HG03066 (cell line): ENCODE results near the gene KCNK18.
"Not testable (repeated sequence)": the region's sequence is repeated elsewhere in the genome, so short reads cannot be mapped to it uniquely, and the experiment has no call there.

ENCODE experiments used
- ATAC-seq: cut with Tn5 transposase; IDR thresholded peaks from one replicate; pipeline ENCODE4 v1.9.1; 2021; ENCODE audit warnings: low read depth; ENCODE audit not compliant: unreplicated experiment

The KCNK18 gene

DNA sequence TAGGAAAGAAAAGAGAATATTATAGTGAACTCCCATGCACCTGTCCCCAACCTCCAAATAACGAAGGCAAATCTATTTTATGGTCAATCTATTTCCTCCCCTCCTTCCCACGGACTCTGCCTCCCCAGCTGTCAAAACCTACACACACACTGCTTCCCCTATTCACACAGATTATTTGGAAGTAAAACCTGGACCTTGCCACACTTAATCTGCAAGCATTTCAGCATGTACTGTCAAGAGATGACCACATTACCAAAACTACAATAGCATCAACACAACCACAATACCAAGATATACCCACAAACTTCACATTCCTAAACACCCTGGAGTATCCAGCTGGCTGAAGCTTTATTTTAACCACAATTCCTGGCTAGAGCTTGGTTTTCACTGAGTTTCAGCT is 27.8 kb upstream of the KCNK18 start:
- no peak for ATAC-seq

DNA sequence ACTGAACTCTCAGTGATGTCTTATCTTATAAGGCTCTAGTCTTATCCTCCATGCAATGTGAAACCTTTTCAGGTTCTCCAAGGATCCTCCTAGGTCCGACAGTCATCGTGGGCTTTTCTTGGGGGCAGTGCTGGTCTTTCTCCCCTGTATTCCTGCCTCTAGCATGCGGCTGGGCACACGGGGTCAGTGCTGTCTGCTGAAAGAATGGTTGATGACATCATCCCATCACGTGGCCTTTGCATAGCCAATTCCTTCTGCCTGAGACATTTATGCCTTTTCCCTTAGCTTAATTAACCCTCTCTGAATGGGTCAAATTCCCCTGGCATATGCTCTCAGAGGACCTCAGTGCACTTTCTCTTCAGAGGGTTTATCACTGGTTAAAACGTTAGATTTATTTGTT is 27.0 kb upstream of the KCNK18 start:
- ATAC-seq: no peak

DNA sequence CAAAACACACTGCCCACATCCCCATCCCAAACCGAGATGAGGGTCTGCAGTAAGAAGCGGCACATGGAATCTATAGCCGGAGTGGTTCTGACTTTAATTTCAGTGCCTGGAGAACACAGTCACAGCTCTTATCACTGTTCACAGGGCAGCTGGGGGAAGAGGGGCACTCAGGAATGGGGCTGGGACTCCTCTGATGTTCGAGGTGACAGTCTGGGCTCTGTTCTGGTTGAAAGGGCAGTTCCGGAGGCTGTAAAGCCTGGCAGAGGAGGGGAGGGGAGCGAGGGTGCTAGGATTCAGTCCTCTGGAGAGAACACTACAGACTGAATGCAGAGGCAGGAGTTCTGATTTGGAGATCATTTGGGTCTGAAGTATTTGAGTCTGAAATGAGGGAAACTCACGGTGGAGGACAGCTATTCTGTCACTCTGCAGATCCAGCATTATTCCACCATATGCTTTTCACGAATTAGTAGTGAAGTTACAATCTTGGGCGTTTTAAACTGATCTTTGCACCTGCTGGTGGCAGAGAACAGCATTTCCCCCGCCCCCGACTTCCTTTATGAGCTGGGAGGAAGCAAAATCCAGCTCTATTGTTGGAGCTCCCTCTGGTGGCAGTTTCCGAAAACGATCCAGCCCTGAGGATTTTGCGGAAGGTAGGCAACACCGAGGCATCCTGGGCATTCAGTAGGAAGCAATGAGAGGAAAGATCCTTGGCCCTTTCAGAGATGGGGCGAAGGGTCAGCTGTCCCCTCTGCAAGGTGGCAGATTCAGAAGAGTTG is 22.7 kb upstream of the KCNK18 start:
- ATAC-seq: peak; percentile 84

DNA sequence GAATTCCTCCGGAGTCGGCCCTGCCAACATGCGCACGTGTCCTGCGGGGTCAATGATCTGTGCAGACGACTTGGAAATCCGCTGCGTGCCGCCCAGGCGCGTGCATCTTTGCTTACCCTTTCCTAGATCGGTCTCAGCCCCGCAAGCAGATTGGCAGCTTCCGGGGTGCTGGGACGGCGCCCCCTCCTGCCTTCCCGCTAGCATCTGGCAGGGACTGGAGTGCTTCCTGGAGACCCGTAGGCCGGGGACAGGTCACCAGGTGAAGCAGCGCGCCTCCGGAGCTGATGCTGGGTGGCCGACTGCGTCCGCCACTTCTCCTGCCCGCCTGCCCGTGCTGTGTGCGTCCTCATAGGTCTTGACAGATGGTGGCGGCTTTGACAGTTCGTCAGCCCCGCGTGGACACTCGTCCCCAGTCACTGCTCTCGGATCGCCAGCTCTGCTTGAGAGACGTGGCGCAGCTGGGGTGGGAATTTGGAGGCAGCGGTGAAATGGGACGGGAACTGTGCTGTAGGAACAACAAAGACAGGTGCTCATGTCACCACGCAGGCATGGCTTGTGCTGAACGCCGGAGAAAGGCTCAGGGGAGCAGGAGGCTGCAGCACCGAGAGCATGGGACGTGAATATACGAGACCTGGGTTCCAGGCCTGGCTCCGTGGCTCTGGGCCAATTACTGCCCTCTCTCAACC is 21.9 kb upstream of the KCNK18 start:
- peak; percentile 39 for ATAC-seq

DNA sequence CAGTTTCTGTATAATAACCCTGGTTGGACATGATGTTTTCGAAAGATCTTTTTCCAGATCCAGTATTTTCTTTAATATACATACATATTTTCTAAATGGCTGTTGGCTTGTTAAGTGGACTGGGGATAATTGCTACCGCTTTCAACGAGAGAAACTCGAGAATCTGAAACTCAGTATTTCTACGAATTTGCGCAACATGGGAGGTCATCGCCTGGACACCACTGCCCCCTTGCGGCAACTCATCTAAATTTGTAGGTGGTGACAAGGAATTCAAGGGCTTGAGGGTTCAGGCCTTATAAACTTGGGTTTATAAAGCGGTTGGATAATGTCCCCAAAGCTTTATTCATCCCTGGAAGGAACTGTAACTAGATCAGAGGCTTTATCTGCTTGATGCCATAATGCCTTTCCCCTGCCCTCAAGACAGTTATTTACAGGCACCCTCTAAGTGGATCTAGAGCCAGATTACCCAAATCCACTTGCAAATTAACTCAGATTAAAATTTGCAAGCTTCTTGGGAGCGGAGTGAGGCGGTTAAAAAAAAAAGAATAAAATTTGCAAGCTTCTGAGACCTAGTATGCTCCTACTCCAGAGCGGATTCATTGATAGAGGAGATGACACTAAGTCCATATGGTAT is 21.3 kb upstream of the KCNK18 start:
- peak; percentile 41 for ATAC-seq

DNA sequence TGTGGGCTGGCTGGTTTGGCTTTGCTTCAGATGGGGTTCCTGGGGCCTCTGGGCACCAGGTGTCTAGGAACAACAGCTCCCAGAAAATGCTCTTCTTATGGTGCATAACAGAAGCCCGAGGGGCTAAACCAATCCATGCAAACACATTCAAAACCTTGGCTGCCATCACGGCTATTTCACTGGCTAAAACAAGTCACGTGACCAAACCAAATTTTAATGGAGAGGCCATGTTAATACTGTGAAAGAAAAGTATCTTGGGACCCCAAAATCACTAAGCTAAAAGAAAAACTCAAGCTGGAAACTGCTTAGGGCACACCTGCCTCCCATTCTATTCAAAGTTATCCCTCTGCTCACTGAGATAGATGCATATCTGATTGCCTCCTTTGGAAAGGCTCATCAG is 19.1 kb upstream of the KCNK18 start:
- no peak for ATAC-seq

DNA sequence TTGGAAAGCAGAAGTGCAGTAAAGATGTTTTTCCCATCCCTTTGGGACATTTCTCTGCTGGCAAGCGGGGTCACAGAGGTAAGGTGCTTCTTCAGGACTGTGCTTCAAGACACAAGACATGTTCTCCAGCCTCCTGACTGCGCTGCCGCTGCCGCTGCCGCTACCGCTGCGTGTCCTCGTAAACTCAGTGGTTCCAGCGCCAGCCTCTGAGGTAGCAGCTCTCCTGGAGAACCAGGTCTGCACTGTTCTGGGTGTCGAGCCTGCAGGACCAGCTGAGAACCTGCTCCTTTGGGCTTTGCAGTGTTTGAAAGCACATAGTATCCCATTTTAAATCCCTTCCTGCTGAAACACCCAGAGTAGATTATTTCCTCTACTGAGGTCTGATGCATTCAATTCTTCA is 13.0 kb upstream of the KCNK18 start:
- ATAC-seq: no peak

DNA sequence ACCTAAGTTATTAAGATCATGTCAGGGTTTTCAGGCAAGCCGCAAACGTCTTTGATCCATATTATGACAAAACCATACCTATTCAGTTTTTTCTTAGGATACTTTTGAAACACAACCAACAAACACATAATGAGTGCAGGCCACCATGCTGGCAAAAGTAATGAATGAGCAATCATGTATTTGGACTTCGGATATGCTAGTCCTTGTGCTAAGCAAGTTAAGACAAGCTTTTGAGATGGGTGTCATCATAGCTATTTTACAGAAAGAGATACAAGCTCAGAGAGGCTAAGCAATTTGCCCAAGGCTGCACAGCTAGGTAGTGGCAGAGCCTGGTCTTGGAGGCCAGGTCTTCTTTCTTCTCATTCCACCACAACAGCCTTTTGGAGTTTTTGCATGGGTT is 12.5 kb upstream of the KCNK18 start:
- no peak for ATAC-seq

DNA sequence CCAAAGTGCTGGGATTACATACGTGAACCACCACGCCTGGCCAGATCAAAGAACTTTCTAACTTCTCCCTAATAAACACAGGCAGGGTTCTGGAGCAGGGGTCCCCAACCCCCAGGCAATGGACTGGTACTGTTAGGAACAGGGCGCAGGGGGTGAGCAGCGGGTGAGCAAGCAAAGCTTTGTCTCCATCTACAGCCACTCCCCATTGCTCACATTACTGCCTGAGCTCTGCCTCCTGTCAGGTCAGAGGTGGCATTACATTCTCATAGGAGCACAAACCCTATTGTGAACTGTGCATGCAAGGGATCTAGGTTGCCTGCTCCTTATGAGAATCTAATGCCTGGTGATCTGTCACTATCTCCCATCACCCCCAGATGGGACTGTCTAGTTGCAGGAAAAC is 11.5 kb upstream of the KCNK18 start:
- ATAC-seq: not testable (repeated sequence)

DNA sequence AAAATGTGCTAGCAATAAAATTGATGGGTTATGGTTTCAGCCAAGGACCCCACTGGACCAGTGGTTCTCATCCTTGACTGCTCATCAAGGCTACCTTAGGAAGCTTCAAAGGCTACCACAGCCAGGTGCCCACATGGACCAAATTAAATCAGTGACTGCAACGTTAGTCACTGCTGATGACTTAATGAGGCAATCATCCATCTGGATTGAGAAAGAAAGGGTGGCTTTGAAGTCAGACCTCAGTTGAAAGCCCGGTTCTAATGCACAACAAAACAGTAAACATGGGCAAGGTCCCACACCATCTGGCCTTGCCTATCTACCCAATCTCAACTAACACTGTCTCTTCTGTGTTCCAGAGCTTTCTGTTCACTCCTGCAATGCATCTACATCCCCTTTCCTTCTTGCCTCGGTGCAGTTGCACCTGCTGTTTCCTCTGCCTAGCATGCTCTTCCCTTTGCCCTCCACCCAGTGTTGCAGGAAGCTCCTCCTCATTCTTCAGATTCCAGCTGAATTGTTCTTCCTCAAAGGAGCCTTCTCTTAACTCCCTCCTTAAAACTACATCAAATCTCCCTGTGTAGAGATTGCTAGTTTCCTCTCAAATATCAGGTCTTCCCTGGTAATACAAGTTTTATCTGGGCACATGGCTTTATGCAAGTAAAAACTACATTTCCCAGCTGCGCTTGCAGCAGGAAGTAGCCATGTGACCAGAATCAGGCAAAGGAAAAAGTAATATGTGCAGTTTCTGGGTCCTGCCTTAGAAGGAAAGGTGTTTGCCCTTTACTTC is 10.3 kb upstream of the KCNK18 start:
- no peak for ATAC-seq

DNA sequence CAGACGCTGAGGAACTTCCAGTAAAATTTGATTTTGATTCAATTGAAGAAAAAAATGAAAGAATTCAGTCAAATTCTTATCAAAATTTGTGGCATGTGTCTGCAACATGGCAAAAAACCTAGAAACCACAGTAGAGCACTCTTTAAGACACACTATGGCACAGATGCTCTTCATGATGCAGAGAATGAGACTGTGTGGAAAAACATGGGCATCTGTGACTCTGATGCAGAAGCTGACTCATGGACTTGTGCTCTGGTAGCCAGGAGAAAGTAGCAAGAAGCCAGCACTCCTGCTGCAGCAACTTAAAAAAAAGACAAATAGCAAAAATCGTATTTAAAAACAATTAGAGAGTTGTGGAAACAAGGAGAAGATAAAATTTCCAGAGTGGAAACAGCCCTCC is 8.9 kb upstream of the KCNK18 start:
- no peak for ATAC-seq

DNA sequence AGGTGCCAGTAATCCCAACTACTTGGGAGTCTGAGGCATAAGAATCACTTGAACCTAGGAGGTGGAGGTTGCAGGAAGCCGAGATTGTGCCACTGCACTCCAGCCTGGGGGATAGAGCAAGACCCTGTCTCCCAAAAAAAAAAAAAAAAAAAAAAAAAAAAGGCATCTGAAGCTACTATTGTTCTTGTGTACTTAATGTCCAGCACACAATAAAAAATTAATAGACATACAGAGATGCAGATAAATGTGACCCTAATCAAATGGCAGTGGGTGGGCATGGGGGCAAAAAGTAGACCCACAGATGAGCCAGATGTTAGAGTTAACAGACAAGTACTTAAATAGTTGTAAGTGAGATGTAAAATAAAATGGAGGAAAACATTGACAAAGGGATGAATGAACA is 7.7 kb upstream of the KCNK18 start:
- no peak for ATAC-seq

DNA sequence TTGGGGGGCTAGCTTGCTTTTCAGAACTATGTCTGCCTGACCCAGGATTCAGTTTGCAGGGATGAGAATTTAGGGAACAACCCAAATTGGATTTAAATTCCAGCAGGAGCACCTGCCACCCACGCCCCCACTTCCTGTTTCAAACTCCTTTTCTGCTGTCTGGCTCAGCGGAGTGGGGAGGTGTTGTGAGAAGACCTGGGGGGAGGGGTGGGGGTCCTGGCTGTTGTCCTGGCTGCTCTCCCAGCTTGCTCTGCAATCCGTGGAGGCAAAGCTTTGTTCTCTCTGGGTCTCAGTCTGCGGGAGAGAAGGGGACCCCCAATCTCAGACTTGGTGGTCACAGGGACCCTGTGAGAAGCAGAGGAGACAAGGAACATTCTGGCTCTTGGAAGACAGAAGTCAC is 799 bp downstream of the KCNK18 start:
- no peak for ATAC-seq

DNA sequence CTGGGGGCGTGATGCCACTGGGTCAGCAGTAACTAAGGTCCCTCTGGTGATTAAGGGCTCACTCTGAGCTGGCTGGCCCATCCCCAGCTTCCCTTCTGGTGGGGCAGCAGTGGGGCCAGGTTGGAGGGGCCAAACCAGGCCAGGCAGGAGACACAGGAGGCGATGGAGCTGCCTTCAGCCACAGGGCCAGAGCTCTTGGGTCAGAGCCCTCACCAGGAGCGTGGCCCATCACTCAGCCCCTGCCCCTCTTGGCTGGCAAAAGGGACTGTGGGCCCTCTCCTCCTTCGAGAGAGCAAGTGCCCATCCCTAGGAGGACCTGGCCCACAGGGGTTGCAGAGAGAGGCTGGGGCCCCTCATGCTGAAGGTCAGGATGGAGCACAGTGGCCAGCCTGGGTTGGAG is 4.5 kb downstream of the KCNK18 start:
- no peak for ATAC-seq

DNA sequence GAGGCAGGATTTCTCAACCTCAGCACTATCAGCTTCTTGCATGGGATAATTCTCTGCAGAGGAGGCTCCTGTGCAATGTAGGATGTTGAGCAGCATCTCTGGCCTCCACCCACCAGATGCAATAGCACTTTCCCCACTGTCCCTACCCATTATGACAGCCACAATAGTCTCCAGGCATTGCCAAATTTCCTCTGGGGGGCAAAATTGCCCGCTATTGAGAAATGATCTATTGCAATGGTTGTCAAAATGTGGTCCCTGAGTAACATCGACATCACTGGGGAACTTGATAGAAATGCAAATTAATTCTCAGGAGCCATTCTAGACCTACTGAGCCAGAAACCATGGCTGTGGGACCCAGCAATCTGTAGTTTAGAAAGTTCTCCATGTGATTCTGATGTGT is 7.0 kb downstream of the KCNK18 start:
- ATAC-seq: no peak

DNA sequence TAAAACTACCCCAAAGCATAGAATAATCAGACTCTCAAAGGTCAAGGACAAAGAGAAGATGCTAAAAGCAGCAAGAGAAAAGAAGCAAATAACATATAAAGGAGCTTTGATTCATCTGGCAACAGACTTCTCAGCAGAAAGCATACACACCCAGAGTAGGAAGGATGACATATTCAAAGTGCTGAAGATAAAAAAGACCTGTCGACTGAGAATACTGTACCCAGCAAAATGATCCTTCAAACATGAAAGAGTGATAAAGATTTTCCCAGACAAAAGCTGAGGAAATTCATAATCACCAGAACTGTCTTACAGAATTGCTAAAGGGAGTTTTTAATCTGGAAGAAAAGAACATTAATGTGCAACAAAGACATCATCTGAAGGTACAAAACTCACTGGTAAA is 14.9 kb downstream of the KCNK18 start:
- no peak for ATAC-seq

DNA sequence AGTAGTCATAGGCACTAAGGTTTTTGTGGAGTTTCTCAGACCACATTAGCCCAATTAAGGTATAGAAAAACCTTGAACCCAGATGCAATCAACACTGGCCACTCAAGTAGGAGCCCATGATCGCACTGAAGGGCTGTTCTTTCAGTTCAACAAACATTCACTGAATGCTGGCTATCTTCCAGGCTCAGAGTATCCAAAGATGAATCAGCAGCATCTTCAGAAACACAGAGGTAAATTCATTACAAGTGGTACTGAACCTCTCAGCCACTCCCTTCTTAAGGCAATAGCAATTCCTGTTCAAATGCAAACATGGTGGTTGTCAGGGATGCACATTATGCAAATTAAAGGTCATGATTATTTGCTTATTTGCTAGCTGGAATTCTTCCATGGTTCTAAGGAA is 17.1 kb downstream of the KCNK18 start:
- no peak for ATAC-seq

DNA sequence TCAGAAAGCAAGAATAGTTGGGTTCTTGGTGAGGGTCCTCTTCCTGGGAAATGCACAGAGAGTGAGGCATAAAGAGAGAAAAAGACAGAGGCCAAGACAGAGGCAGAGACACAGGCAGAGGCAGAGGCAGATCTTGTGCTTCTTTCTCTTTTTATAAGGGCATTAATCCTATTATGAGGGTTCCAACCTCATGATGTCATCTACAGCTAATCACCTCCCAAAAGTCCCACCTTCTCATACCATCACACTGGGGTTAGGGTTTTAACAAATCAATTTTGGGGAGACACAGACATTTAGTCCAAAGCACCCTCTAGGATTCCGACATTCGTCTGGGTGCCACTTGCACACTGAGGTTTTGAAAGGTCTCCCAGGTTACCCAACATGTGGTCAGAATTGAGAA is 17.8 kb downstream of the KCNK18 start:
- no peak for ATAC-seq

DNA sequence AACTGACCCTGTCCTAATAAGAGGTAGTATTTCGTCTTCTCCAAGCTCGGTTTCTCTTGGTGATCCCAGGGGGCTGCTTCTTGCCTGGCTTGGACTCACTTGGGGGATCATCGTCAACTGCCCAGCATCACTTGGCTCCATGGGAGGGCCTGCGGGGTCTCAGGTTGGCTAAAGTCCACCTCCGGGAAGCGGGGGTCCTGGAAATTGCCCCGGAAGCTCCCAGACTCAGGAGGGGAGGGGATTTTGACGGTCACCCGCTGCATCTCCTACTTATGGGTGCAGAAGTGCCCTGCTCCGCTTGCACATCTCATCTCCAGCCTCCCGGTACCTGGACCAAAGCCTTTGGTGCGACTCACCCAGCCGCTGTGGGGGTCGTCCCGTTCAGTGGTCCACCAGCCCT is 18.7 kb downstream of the KCNK18 start:
- no peak for ATAC-seq

DNA sequence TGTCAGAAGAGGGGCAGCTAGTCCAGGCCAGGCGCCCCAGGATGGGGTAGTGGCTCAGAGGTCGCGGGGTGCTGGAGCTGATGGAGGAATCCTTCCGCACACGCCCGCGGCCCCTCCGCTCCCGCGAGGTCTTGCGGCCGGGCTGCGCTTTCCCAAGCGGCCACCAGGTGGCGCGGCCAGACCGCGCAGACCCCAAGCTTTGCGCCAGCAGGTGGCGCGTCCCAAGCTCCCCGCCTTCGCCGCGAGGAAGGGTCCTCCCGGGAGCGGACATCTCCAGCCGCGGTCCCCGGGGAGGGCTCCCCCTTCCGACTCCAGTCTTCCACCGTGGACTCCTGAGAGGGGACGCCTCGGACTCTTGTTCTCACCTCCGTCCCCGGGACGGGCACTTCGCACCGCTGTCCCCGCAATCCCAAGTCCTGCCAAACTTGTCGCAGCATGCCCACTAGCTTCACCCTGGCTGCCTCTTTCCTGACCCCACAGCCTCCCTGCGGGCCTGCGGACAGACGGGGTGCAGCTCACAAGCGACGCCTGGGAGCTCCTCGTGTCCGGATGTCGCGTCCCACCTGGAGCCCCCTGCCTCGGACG is 19.4 kb downstream of the KCNK18 start:
- peak; percentile 73 for ATAC-seq
